ENCODE data around the gene FAM234A.

GRCh38 chr16:309476-309875, 74.9 kb downstream of the FAM234A start:
- TF ChIP-seq EZH2 (IDR thresholded peaks at IDR 0.05; ENCODE audit: borderline replicate concordance, low read depth, low read length, severe bottlenecking): no peak
- TF ChIP-seq MAX (IDR thresholded peaks at IDR 0.05; ENCODE audit: insufficient read depth, insufficient read length): no peak
- no peak for TF ChIP-seq CTCF (IDR thresholded peaks at IDR 0.05; ENCODE audit: extremely low read depth in 1 of 2, insufficient read depth in 1 of 2, low read depth in 1 of 2, low read length in 2 of 2)
- no peak for TF ChIP-seq POLR2A (IDR thresholded peaks at IDR 0.05; ENCODE audit: low read depth, low read length)
- no peak for TF ChIP-seq POLR2AphosphoS5 (IDR thresholded peaks at IDR 0.05; ENCODE audit: insufficient read depth, low read depth, low read length)
- TF ChIP-seq JUN (IDR thresholded peaks at IDR 0.05; ENCODE audit: borderline replicate concordance, insufficient read depth, insufficient read length, low read depth): no peak
- TF ChIP-seq MYC (IDR thresholded peaks at IDR 0.05; ENCODE audit: low read depth, low read length): no peak
- no peak for TF ChIP-seq FOS (IDR thresholded peaks at IDR 0.05; ENCODE audit: borderline replicate concordance, insufficient read depth, low read length)

Measured in endothelial cell of umbilical vein (primary cell).